Activated naive CD8-positive, alpha-beta T cell treated with anti-CD3 and anti-CD28 coated beads for 36 hours (primary cell): Measurements from ENCODE around the gene GPR146. TPM values are rescaled to one million over a fixed set of nuclear protein-coding genes. Genes with fewer than 3 reads are reported as not detected.

Experiments used
- DNase-seq: peaks from one replicate; pipeline ENCODE4 v3.0.0; 2021
- H3K27ac Mint-ChIP-seq: one replicate; pipeline ENCODE4 v1.8.0; 2022; ENCODE audit warnings: mild to moderate bottlenecking, moderate library complexity, mixed read lengths
- H3K27me3 Mint-ChIP-seq: one replicate; pipeline ENCODE4 v1.8.0; 2022; ENCODE audit warnings: mild to moderate bottlenecking, mixed read lengths
- H3K36me3 Mint-ChIP-seq: one replicate; pipeline ENCODE4 v1.8.0; 2021; ENCODE audit warnings: mild to moderate bottlenecking, mixed read lengths
- H3K4me1 Mint-ChIP-seq: one replicate; pipeline ENCODE4 v1.8.0; 2021; ENCODE audit warnings: mixed read lengths
- H3K4me3 Mint-ChIP-seq: one replicate; pipeline ENCODE4 v1.8.0; 2022; ENCODE audit warnings: mild to moderate bottlenecking, moderate library complexity, mixed read lengths
- H3K9me3 Mint-ChIP-seq: one replicate; pipeline ENCODE4 v1.8.0; 2022; ENCODE audit warnings: mixed read lengths
- total RNA-seq, 2 experiments: library from RNA; stranded (reverse); gene quantifications; one replicate each; pipeline ENCODE4 v1.2.3, GENCODE V29; 2021

GPR146 gene
- total RNA-seq, 2 experiments from 2014 or later: 2.4 to 2.8 TPM

DNA sequence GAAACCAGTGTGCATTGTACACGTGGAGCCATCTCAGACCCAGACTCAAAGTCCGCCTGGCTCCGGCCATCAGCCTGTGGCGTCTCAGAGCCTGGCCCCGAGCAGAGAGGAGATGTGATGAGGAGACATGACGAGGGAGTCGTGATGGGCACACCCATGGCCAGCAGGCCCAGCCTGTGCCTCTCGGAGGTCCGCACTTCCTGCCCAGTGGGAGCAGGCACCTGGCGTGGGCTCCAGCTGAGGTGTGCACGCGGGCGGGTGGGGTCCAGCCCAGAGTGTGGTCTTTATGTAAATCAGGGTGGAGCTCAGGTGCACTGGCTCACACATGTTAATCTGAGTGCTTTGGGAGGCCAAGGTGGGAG is 26.0 kb upstream of the GPR146 start:
- Mint-ChIP-seq H3K27me3 (no peaks in the 10 kb centered on the region), H3K4me1 (peaks cover 6% of the 10 kb centered on the region), H3K4me3 (no peak overlapping the region), H3K9me3 (peaks cover 1% of the 10 kb centered on the region), H3K36me3 (peaks cover 23% of the 10 kb centered on the region), H3K27ac (no peak overlapping the region)
- no peak for DNase-seq

DNA sequence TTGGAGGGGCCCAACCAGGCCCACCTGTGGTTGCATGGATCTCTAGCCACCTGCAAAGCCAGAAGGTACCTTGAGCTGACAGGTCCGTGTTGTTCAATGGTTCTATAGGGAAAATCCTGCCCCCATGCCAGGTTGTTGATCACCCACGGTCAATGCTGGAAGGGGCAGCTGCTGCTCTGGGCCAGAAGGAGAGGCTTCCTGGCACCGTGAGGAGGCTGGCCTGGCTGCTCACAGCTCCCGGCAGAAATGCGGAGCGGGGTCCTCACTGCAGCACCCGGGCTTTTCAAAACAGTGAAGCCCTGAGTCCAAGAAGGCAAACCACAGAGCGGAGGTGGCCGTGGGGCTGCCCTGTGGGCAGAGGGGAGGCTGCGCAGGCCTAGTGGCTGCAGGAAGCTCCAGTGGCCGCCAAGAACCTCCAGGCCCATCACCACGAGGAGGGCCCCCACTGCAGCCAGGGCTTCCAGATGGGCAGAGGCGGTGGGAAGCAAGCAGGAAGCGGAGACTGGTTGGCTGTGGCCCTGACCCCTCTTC is 25.0 kb upstream of the GPR146 start:
- Mint-ChIP-seq H3K4me1 (peaks cover 10% of the 10 kb centered on the region), H3K4me3 (no peak overlapping the region), H3K27ac (no peak overlapping the region), H3K9me3 (peaks cover 1% of the 10 kb centered on the region), H3K27me3 (no peaks in the 10 kb centered on the region), H3K36me3 (peaks cover 32% of the 10 kb centered on the region)
- no peak for DNase-seq

DNA sequence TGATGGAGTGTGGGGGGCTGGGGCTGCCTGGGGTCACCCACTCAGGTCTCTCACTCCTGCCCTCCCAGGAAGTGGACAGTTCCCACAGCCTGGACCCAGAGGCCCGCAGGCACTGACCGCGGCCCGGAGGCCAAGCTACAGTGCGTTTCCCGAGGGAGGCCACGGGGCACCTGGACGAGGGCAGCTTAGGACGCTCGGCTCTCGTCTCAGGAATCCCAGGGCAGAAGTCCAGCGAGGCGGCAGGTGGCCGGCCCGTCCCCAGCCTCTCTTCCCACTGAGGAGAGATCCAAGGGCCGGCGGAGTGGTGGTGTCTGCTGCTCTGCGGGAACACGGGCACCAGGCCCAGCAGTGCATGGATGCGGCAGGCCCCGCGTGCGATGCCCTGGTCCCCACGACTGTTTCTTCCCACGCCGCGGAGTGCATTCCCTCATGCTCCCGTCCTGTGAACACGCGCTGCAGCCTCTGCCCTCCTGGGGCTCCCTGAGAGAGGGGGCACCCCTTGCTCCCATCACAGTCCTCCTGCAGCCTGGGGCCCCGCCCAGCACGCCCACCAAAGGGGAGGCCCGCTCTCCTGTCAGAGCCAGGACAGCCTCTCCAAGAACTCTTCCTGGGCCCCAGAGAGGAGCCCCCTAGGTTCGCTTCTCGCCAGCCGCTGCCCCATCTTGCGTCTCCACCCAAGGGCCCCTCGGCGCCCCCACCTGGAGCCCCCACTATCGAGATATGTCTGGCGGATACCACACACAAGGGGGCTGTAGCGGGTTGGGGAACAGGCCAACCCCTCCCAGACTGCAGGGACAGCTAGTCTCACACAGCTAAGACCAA is 24.3 kb upstream of the GPR146 start:
- Mint-ChIP-seq H3K27me3 (no peaks in the 10 kb centered on the region), H3K27ac (no peak overlapping the region), H3K9me3 (peaks cover 1% of the 10 kb centered on the region), H3K4me3 (no peak overlapping the region), H3K36me3 (peaks cover 32% of the 10 kb centered on the region), H3K4me1 (peaks cover 10% of the 10 kb centered on the region)
- no peak for DNase-seq

DNA sequence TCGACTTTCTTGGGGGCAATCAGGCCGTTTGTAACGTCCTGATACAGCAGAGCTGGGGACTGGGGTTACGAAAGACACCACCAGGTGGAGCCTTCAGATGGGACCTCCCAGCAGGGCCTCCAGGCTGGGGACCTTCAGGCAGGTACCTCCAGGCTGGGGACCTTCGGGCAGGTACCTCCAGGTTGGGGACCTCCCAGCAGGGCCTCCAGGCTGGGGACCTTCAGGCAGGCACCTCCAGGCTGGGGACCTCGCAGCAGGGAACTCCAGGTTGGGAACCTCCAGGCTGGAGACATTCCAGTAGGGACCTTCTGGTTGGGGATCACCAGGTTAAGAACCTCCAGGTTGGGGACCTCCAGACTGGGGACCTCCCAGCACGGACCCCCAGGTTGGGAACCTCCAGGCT is 23.5 kb upstream of the GPR146 start:
- Mint-ChIP-seq H3K4me3 (no peak overlapping the region), H3K27me3 (no peaks in the 10 kb centered on the region), H3K36me3 (peaks cover 34% of the 10 kb centered on the region), H3K27ac (no peak overlapping the region), H3K9me3 (peaks cover 1% of the 10 kb centered on the region), H3K4me1 (peaks cover 10% of the 10 kb centered on the region)
- DNase-seq: no peak

DNA sequence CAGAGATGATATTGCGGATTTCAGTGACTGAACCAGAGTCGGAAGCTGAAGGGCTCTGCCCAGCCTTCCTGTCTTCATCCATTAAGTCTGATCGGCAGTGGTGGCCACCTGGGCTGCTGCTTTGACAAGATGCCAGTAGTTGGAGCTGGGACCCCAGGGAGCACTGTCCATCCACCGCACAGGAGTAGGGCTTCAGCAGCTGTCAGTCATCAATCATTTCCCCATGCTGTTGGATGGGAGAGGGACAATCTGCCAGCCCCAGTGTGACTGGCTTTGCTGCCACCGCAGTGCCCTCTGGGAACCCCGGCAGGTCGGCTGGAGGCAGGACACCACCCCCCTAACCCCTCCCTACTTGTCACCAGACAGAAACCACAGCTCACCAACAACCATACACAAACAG is 23.0 kb upstream of the GPR146 start:
- no peak for DNase-seq
- Mint-ChIP-seq H3K9me3 (peaks cover 1% of the 10 kb centered on the region), H3K4me1 (peaks cover 13% of the 10 kb centered on the region), H3K4me3 (no peak overlapping the region), H3K27me3 (no peaks in the 10 kb centered on the region), H3K27ac (no peak overlapping the region), H3K36me3 (peaks cover 37% of the 10 kb centered on the region)

DNA sequence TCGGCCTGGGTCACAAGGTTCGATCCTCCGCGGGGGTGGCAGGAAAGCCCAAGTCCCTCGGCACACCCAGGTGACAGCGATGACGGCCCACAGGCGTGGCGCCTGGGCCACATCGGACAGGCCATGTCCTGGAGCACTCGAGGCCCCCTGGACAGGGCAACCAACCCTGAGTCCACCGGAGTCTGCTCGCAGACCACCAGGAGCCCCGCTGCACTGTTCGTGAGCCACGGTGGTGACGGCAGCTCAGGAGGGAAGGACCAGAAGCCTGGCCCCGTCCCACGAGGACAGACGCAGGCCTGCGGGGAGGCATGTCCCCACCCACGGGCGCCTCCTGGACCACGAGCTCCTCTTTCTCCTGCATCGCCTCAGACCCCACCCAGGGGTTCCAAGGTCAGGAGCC is 22.4 kb upstream of the GPR146 start:
- no peak for DNase-seq
- H3K4me1 Mint-ChIP-seq: peaks cover 18% of the 10 kb centered on the region
- H3K4me3 Mint-ChIP-seq: no peak overlapping the region
- H3K36me3 Mint-ChIP-seq: peaks cover 37% of the 10 kb centered on the region
- H3K27ac Mint-ChIP-seq: no peak overlapping the region
- peaks cover 1% of the 10 kb centered on the region for H3K9me3 Mint-ChIP-seq
- H3K27me3 Mint-ChIP-seq: no peaks in the 10 kb centered on the region

DNA sequence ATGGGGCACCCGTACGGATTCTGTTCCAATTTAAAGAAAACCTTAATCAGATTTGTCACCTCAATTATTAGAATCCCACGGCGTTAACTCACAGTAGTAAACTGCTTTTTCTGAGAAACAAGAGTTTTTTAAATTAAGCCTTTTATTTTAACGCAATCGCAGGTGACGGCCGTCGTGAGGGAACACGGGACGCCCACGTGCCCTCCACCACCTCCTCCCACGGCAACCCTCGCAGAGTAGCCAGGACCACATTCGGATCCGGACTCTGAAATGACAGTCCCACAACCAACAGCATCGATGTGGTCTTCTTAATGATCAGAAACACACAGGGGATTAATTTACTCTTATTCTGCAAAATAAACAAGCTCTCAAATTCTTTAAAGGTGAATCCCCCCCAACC is 22.0 kb upstream of the GPR146 start:
- H3K4me3 Mint-ChIP-seq: no peak overlapping the region
- peaks cover 19% of the 10 kb centered on the region for H3K4me1 Mint-ChIP-seq
- no peak for DNase-seq
- H3K27ac Mint-ChIP-seq: no peak overlapping the region
- H3K36me3 Mint-ChIP-seq: peaks cover 37% of the 10 kb centered on the region
- peaks cover 1% of the 10 kb centered on the region for H3K9me3 Mint-ChIP-seq
- H3K27me3 Mint-ChIP-seq: no peaks in the 10 kb centered on the region

DNA sequence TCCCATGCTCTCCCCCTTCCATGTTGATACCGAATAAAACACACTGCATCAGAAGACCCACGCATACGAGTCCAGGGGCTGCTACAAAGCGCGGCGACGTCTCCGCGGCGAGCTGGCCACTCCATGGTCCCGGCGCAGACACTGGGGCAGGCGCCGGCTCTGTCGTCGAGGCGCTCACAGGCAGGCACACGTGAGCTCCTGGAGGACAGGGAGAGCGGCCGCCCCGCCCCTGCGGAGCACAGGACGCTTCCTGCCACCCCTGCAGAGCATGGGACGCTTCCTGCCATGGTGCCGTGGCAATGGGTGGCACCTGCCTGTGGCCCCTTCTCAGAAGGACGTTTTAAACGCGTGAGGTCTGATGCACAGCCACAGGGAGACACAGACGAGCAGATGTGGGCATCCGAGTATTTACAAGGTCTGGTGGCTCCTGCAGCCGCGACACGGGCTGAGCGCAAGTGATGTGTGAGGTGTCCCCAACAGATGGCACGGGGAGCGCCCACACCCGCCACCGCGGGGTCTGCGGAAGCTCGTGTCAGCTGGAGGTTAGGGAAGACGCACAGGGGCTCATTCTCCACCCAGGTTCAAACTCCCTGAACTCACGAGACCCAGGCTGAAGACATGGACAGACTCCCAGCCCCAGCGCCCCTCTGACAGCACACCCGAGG is 21.4 kb upstream of the GPR146 start:
- peaks cover 1% of the 10 kb centered on the region for H3K9me3 Mint-ChIP-seq
- H3K4me3 Mint-ChIP-seq: no peak overlapping the region
- H3K27me3 Mint-ChIP-seq: no peaks in the 10 kb centered on the region
- H3K4me1 Mint-ChIP-seq: peaks cover 18% of the 10 kb centered on the region
- peaks cover 36% of the 10 kb centered on the region for H3K36me3 Mint-ChIP-seq
- no peak overlapping the region for H3K27ac Mint-ChIP-seq
- DNase-seq: no peak

DNA sequence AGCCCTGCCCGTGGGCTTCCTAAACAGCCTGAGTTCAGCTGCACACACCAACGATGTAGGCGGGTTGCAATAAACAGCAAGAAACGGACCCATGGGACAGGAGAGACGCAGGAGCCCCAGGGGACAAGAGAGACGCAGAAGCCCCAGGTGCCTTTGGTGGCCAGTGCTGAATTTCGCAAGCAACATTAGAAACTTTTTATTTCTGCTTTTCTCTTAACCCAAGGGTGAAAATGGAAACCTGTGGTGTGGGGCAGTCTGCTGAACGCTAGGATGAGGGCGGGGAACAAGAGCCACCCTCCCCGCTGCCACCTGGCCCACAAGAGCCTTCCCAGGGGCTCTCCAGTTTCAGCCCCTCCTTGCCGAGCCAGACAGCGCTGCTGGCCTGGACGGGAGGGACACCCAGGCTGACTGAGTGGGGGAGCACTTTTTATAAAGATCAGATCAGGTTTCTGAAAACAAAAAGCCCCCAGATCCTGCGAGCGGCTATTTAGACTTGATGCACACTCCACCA is 20.0 kb upstream of the GPR146 start:
- H3K4me3 Mint-ChIP-seq: no peak overlapping the region
- no peak for DNase-seq
- peaks cover 32% of the 10 kb centered on the region for H3K36me3 Mint-ChIP-seq
- H3K27me3 Mint-ChIP-seq: no peaks in the 10 kb centered on the region
- peak overlapping the region; percentile 16 for H3K27ac Mint-ChIP-seq
- H3K9me3 Mint-ChIP-seq: peaks cover 1% of the 10 kb centered on the region
- peaks cover 20% of the 10 kb centered on the region for H3K4me1 Mint-ChIP-seq

DNA sequence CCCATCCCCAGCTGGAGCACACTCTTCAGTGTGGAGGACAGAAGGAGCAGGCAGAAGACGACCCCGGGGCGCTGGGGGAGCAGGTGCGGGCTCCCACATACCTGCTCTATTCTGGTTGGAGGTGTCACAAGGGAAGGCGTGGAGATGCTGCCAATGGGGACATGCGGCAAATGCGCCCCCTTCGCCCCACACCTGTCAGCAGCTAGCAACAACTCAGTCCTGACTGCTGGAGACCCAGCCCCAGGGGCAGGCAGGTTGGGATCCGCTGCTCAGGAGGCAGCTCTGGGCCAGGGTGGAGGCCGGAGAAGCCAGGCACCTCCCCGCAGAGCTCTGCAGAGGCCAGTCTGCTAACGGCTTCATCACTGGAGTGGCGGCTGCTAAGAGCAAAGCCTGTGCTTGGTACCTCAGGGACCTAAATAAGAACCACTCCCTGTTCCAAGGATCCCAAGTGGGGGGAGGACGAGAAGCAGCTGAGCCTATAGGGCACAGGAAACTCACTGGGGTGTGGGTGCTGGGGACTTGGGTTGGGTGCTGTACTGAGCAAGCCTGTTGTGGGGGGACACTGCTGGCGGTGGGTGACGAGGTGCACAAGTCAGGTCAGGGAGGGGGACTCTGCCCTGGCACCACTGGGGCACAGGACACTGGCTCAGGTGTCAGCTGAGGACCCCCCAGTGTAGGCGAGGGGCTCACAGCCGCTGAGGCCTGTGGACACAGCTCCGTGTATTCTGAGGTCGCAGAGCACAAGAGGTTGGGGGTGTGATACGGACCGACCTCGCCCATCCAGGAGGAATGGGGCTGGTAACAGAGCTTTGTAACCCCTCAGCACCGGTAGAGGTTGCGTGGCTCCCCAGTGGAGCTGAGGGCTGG is 19.2 kb upstream of the GPR146 start:
- Mint-ChIP-seq H3K27ac (no peak overlapping the region), H3K9me3 (peaks cover 1% of the 10 kb centered on the region), H3K4me3 (no peak overlapping the region), H3K4me1 (peaks cover 23% of the 10 kb centered on the region), H3K36me3 (peaks cover 32% of the 10 kb centered on the region), H3K27me3 (no peaks in the 10 kb centered on the region)
- no peak for DNase-seq

DNA sequence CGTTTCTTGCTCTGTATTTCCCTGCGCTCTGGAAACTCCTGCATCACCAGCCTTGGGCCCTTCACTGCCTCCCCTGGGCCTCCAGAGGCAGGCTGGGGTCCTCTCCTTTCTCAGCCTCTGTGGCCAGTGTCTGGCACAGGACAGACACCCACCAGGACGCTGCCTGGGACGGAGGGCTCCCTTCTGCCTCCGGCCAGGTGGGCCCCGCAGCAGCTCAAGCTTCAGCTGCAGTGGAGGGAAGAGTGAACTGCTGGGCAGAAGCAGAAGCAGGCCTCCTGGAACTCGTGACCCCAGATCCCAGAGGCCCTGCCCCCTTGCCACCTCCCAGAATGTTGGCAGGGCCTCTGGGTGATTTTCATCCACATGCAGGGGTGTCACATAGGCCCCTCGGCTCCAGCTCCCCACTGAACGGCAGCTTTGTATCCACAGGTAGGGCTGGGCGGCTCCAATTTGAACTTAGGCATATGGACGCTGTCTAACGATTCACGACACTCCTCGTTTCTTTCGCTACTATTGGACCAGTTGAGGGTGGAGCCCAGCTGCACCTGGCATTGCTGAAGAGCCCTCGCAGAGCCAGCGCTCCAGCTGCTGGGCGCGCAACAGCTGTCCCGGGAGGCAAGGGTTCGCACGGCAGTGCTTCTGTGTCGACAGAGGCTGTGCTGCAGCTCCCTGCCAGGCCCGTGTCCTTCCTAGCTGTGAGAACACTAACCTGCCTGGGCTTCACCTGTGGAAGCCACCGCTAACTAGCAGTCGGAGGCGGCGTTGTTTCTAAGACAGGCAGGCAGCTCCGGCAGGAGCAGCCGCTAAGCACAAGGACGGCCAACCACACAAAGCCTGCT is 18.4 kb upstream of the GPR146 start:
- Mint-ChIP-seq H3K4me1 (peaks cover 24% of the 10 kb centered on the region), H3K27me3 (no peaks in the 10 kb centered on the region)

DNA sequence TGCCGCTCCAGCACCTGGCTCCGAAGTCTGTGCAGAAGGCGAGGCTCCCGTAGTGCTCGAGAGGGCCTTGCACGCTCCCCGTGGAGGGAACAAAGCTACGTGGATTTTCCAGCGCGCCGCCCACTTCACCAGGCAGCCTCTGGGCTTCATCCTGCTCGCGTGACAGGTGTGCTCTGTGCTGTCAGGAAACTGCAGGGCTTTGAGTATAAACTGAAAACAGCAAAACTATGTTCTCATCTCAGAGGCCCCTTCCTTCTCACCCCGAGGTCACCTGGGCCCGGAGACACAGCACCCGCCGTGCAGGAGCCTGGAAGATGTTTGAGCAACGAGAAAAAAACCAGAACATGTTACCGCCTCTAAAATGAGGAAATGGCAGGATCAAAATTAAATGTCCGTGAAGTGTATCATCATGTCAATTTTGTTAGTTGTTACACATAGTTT is 17.6 kb upstream of the GPR146 start:
- peaks cover 25% of the 10 kb centered on the region for H3K36me3 Mint-ChIP-seq
- H3K27ac Mint-ChIP-seq: no peak overlapping the region
- H3K4me1 Mint-ChIP-seq: peaks cover 24% of the 10 kb centered on the region
- DNase-seq: no peak
- no peaks in the 10 kb centered on the region for H3K9me3 Mint-ChIP-seq
- no peaks in the 10 kb centered on the region for H3K27me3 Mint-ChIP-seq
- peak overlapping the region; percentile 81 for H3K4me3 Mint-ChIP-seq

More for the DNA sequence above, 18.4 kb upstream of the GPR146 start:
- no peak overlapping the region for H3K4me3 Mint-ChIP-seq
- H3K9me3 Mint-ChIP-seq: peaks cover 1% of the 10 kb centered on the region
- DNase-seq: no peak
- H3K27ac Mint-ChIP-seq: no peak overlapping the region
- peaks cover 32% of the 10 kb centered on the region for H3K36me3 Mint-ChIP-seq

DNA sequence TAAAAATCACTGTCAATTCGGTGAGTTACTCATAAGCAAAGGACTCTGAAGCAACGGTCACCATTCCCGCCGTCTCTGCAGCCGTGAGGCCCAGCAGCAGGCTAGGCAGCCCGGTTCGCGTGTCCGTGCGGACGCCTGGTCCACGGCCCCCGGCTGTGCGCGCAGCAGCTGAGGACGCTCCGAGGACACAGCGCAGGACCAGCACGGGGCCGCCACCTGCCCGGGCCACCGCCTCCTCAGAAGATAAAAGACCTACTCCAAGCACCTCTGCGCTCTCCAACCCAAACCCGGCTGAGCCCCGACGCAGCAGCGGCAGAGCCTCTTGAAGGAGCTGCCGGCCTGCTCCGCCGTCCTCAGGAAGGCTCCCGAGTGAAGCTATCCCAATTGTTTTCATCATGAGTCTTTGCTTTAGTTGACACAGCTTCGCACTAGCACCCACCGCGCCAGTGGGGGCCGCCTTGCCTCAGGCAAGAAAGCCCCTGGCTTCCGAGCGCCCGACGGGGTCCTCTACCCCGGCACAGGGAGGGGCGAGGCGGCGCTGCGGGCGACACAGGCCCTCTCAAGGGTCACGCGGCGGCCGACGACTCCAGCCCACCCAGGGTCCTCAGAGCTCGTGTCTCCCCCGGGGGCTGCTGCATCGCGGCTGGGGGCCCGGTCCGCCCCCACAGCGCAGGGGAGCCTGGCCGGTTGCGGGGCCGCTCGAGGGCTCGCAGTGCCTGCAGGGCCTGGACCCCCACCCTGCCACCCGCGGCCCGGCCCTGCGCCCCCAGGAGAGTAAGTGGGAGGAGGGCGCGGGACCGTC is 16.9 kb upstream of the GPR146 start:
- DNase-seq: no peak
- peaks cover 21% of the 10 kb centered on the region for H3K36me3 Mint-ChIP-seq
- no peak overlapping the region for H3K27ac Mint-ChIP-seq
- no peaks in the 10 kb centered on the region for H3K27me3 Mint-ChIP-seq
- H3K9me3 Mint-ChIP-seq: no peaks in the 10 kb centered on the region
- H3K4me3 Mint-ChIP-seq: peak overlapping the region; percentile 81
- H3K4me1 Mint-ChIP-seq: peaks cover 24% of the 10 kb centered on the region
